HG02973 (cell line): ENCODE data around the gene DHRS3.
"Not testable (repeated sequence)": the region's sequence is repeated elsewhere in the genome, so short reads cannot be mapped to it uniquely, and the experiment has no call there.

Experiments used
- ATAC-seq: cut with Tn5 transposase; IDR thresholded peaks from one replicate; pipeline ENCODE4 v1.9.1; 2021; ENCODE audit warnings: moderate library complexity; ENCODE audit not compliant: unreplicated experiment

DHRS3 gene

GRCh38 chr1:12540580-12541273 is 77.3 kb downstream of the DHRS3 start:
- no peak for ATAC-seq

GRCh38 chr1:12539705-12540579 is 78.1 kb downstream of the DHRS3 start:
- ATAC-seq = no peak

- ATAC-seq = no peak
These were observed 78.7 kb downstream of the DHRS3 start for GRCh38 chr1:12539320-12539704.

DNA sequence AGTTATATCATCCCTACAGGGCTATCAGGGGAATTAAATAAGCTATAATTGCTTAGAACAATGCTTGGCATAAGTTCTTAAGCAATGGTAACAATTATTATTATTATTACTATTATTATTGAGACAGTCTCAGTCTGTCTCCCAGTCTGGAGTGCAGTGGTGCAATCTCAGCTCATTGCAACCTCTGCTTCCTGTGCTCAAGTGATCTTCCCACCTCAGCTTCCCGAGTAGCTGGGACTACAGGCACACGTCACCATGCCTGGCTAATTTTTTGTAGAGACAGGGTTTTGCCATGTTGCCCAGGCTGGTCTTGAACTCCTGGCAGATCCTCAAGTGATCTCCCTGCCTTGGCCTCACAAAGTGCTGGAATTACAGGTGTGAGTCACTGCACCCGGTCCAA is 79.5 kb downstream of the DHRS3 start:
- ATAC-seq = not testable (repeated sequence)

GRCh38 chr1:12537906-12538461 is 80.0 kb downstream of the DHRS3 start:
- no peak for ATAC-seq

- no peak for ATAC-seq
These were observed 80.7 kb downstream of the DHRS3 start for GRCh38 chr1:12537294-12537693.

DNA sequence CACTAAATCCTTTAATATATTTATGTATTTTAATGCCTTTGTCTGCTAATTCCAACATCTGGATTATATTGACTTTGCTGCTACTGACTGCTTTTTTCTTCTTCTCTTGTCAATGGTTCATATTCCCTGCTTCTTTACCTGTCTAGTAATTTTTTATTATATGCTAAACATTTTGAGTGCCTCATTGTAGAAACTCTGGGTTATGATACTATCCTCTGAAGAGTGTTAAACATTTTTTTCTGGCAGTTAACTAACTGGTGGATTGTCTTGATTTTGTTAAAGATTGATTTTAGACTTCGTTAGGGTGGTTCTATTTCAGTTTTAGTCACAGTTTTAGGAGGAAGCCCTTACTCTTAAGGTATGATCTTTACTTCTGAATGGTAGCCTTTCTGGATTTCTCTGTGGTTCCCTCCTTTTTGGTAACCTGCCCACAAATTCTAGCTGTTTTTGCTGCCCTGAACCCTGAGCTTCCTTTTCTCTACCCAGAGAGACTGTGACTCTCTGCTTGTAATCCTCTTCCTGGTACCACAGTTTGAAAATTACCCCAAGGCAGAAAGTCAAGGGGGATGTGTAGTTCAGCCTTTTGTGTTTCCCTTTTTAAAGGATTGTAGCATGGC is 81.9 kb downstream of the DHRS3 start:
- ATAC-seq = no peak

DNA sequence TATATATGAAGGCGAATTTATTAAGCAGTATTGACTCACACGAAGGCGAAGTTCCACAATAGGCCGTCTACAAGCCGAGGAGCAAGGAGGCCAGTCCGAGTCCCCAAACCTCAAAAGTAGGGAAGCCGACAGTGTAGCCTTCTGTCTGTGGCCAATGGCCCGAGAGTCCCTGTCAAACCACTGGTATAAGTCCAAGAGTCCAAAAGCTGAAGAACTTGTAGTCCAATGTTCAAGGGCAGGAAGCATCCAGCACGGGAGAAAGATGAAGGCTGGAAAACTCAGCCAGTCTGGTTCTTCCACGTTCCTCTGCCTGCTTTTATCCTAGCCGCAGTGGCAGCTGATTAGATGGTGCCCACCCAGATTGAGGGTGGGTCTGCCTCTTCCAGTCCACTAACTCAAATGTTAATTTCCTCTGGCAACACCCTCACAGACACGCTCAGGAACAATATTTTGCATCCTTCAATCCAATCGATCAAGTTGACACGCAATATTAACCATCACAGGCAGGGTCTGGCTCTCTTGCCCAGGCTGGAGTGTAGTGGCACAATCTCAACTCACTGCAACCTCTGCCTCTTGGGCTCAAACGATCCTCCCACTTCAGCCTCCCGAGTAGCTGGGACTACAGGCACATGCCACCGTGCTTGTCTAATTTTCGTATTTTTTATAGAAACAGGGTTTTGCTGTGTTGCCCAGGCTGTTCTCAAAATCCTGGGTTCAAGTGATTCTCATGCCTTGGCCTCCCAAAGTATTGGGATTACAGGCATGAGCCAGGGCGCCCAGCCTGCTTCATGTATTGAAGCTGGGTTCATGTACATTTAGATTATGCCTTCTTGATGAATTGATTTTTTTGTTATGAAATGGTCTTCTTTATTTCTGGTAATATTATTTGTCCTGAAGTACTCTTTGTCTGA is 85.3 kb downstream of the DHRS3 start:
- ATAC-seq = no peak

GRCh38 chr1:12531179-12531499 is 86.9 kb downstream of the DHRS3 start:
- ATAC-seq = no peak

DNA sequence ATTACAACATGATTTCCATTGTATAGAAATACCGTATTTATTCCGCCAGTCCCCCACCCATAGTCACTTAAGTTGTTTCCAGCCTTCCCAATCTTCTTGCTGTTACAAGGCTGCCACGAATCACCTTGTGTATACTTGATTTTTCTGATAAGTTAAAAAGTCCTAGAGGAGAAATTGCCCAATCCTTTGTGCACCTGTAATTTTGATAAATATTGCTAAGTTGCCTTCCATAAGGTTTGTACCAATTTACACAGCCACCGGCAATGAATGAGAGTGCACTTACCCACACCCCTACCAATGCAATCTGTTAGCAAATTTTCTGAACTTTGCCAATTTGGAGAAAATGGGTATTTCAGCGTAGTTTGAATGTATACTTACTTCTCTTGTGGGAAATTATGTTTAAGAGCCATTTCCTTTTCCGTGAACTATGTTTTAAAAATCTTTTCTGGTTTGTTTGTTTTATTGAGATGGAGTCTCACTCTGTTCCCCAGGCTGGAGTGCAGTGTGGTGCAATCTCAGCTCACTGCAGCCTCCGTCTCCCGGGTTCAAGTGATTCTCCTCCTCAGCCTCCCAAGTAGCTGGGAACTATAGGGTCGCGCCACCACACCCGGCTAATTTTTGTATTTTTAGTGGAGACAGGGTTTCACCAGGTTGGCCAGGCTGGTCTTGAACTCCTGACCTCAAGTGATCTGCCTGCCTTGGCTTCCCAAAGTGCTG is 87.4 kb downstream of the DHRS3 start:
- no peak for ATAC-seq

DNA sequence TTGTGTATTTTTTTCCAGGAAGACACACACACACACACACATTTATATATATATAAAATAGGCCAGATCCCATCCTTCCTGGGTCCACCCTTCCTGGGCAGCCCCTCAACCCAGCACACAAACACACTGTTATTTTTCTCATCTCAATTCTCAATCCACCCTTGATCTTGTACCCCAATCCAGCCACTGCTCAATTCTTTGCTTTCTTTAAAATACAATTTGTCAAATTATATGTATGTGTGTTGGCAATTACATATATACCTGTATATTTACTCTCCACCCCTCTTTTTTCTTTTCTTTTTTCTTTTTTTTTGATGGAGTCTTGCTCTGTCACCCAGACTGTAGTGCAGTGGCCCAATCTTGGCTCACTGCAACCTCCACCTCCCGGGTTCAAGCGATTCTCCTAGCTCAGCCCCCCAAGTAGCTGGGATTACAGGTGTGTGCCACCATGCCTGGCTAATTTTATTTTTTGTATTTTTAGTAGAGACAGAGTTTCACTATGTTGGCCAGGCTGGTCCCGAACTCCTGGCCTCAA is 88.3 kb downstream of the DHRS3 start:
- ATAC-seq = no peak

DNA sequence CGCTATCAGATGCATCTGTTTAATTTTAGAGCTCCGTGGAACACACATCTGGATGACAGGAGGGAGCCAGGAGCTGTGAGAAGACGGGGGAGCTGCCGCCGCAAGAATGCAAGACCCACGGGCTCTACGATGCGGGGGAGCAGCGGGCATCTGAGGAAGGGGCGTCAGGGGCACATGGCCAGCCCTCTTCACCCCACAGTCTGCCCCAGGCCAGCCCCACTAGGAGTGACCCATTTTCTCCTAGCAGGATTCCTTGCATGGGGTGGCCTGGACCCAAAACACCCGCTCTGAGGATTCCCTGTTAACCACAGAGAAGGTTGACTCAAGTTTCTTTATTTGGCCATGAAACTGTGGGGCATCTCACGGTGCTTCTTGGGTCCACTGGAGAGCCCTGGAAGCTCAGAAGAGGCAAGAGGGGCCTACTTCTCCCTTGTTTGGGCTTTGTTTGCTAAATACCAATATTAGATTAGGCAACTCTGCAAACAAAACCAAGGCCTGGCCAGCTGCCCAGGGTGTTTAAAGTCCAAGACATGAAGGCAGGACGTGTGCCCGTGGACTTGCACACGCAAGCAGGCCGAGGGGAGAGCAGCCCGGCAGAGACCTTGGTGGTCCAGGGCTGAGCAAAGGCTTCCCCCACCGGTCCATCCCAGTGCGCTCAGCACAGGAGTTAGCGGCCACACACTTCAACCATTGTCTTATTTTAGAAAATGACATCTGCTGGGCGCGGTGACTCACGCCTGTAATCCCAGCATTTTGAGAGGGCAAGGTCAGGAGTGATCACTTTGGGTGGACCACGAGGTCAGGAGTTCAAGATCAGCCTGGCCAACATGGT is 89.8 kb downstream of the DHRS3 start:
- no peak for ATAC-seq

GRCh38 chr1:12527564-12527963 is 90.4 kb downstream of the DHRS3 start:
- no peak for ATAC-seq

DNA sequence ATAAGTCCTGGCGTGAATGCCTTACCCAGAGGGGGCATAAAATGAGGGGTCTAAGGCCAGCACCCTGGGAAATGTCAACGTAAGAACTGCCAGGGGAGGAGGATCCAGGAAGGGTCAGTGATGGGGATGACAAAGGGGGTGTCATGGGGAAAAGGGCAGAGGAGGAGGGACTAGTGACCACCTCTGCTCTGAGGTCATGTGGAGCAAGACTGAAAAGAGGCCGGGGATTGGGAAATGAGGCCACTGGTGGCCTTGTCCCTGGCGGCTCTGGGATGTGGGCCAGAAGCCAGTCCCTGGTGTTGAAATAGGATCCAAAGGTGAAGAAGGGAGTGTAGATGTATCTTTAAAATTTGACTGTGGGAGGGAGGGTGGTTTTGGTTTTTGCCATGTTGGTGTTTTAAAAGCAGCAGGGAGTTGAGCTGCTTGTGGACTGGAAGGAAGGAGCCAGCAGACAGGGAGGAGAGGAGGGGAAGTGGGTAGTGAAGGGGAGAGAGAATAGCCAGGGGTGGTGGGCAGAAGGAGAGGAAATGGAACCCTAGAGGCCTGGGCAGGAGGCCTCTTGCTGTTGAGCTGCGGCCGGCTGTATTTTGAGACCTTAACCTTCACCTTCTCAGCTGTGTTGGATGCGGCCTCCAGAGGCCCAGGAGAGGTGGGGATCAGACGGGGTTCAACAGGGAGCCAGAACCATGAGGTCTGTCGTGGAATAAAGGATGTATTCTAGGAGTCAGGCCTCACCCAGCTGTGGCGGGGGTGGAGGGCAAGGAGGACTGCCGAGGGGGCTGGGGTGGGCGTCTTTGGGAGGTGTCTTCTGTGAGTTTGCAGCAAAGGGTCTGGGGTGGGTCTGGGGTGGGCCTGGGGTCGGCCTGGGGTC is 92.5 kb downstream of the DHRS3 start:
- no peak for ATAC-seq

DNA sequence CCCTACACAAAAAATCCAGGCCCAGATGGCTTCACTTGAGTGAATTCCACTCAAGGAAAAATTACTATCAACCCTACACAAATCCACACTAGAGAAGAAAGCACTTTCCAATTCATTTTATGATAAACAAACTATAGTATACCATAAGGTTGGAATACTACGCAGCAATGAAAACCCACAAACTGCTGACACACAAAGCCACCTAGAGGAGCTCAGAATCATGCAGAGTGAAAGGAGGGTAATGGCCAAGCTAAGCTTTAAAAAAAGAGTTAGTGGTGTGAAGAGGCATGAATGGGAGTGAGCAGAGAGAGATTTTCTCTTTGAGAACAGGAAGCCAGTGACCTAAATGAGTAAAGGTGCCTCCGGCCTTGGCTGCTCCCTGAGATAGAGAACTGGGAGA is 93.7 kb downstream of the DHRS3 start:
- ATAC-seq = no peak

- not testable (repeated sequence) for ATAC-seq
These were observed 95.2 kb downstream of the DHRS3 start for GRCh38 chr1:12522780-12523179.

- ATAC-seq = no peak
These were observed 96.9 kb downstream of the DHRS3 start for GRCh38 chr1:12521096-12521495.
